Trophoblast cell (in vitro differentiated cells and primary cell): ENCODE results near the gene LHPP.
A peak's percentile ranks its signal among the peaks of the same experiment; 100 is the strongest.

Experiments used
- DNase-seq, 2 donors: peaks; one replicate each; pipeline ENCODE4 v3.0.0-alpha.2; 2016
- H2AFZ ChIP-seq: 2 replicates; pipeline ENCODE4 v1.6.1; 2013; ENCODE audit warnings: low read length, moderate library complexity, mild to moderate bottlenecking; ENCODE audit not compliant: insufficient read depth, poor library complexity
- H2AK5ac ChIP-seq: 2 replicates; pipeline ENCODE4 v1.6.1; 2013; ENCODE audit warnings: mild to moderate bottlenecking, low read length
- H2BK120ac ChIP-seq: 2 replicates; pipeline ENCODE4 v1.6.1; 2013; ENCODE audit warnings: low read length, mild to moderate bottlenecking, moderate library complexity; ENCODE audit not compliant: insufficient read depth, poor library complexity
- H2BK12ac ChIP-seq: 2 replicates; pipeline ENCODE4 v1.6.1; 2013; ENCODE audit warnings: mild to moderate bottlenecking, low read length, moderate library complexity
- H2BK5ac ChIP-seq: 2 replicates; pipeline ENCODE4 v1.6.1; 2013; ENCODE audit warnings: low read length, low read depth, moderate library complexity, mild to moderate bottlenecking; ENCODE audit not compliant: poor library complexity
- H3K14ac ChIP-seq: 2 replicates; pipeline ENCODE4 v1.6.1; 2013; ENCODE audit warnings: mild to moderate bottlenecking, low read length
- H3K18ac ChIP-seq: 2 replicates; pipeline ENCODE4 v1.6.1; 2013; ENCODE audit warnings: mild to moderate bottlenecking, low read length
- H3K23ac ChIP-seq: 2 replicates; pipeline ENCODE4 v1.6.1; 2013; ENCODE audit warnings: low read length
- H3K27ac ChIP-seq: 2 replicates; pipeline ENCODE4 v1.5.1; 2013; ENCODE audit warnings: low read depth, mild to moderate bottlenecking, inconsistent platforms, low read length, moderate library complexity
- H3K27me3 ChIP-seq: 2 replicates; pipeline ENCODE4 v1.6.1; 2013; ENCODE audit warnings: inconsistent platforms, mild to moderate bottlenecking, low read length, moderate library complexity; ENCODE audit not compliant: insufficient read depth
- H3K36me3 ChIP-seq, 2 experiments: 1 replicate in 1 of 2; 2 replicates in 1 of 2; pipeline ENCODE4 v1.6.1; 2013; ENCODE audit warnings: low read length in 2 of 2, mild to moderate bottlenecking in 2 of 2, moderate library complexity in 1 of 2; ENCODE audit not compliant: insufficient read depth in 2 of 2, control insufficient read depth in 1 of 2
- H3K4ac ChIP-seq: 2 replicates; pipeline ENCODE4 v1.6.1; 2013; ENCODE audit warnings: low read depth, mild to moderate bottlenecking, low read length, moderate library complexity
- H3K4me1 ChIP-seq, 2 experiments: 1 replicate in 1 of 2; 2 replicates in 1 of 2; pipeline ENCODE4 v1.6.1; 2013; ENCODE audit warnings: low read length in 2 of 2, mild to moderate bottlenecking in 2 of 2, moderate library complexity in 1 of 2; ENCODE audit not compliant: insufficient read depth in 2 of 2, control insufficient read depth in 1 of 2
- H3K4me2 ChIP-seq: 2 replicates; pipeline ENCODE4 v1.6.1; 2013; ENCODE audit warnings: inconsistent platforms, mild to moderate bottlenecking, low read length, moderate library complexity
- H3K4me3 ChIP-seq: 2 replicates; pipeline ENCODE4 v1.5.1; 2013; ENCODE audit warnings: mild to moderate bottlenecking, low read depth, low read length, inconsistent platforms
- H3K79me1 ChIP-seq: one replicate; pipeline ENCODE4 v1.6.1; 2013; ENCODE audit warnings: low read length
- H3K79me2 ChIP-seq: 2 replicates; pipeline ENCODE4 v1.6.1; 2013; ENCODE audit warnings: low read length, mild to moderate bottlenecking; ENCODE audit not compliant: control insufficient read depth, insufficient read depth, poor library complexity
- H3K9ac ChIP-seq: 2 replicates; pipeline ENCODE4 v1.6.1; 2013; ENCODE audit warnings: mild to moderate bottlenecking, low read length
- H3K9me3 ChIP-seq: 2 replicates; pipeline ENCODE4 v1.6.1; 2013; ENCODE audit warnings: low read depth, mild to moderate bottlenecking, control low read depth, inconsistent platforms, low read length; ENCODE audit not compliant: insufficient read depth
- H4K12ac ChIP-seq: 2 replicates; pipeline ENCODE4 v1.6.1; 2013; ENCODE audit warnings: low read depth, mild to moderate bottlenecking, low read length, moderate library complexity
- H4K8ac ChIP-seq: 2 replicates; pipeline ENCODE4 v1.6.1; 2013; ENCODE audit warnings: low read depth, mild to moderate bottlenecking, low read length, moderate library complexity
- H4K91ac ChIP-seq: one replicate; pipeline ENCODE4 v1.6.1; 2013; ENCODE audit warnings: low read depth, mild to moderate bottlenecking, low read length, moderate library complexity
- WGBS: extraction: QIAGEN DNeasy Blood & Tissue Kit; methylation state at CpG from one replicate; pipeline ENCODE4 v1.1.7; 2013; ENCODE audit warnings: missing lambda C conversion rate; ENCODE audit not compliant: insufficient read length, insufficient coverage; ENCODE audit errors: extremely low coverage; 5-methylcytosine and 5-hydroxymethylcytosine counted together

The LHPP gene

DNA sequence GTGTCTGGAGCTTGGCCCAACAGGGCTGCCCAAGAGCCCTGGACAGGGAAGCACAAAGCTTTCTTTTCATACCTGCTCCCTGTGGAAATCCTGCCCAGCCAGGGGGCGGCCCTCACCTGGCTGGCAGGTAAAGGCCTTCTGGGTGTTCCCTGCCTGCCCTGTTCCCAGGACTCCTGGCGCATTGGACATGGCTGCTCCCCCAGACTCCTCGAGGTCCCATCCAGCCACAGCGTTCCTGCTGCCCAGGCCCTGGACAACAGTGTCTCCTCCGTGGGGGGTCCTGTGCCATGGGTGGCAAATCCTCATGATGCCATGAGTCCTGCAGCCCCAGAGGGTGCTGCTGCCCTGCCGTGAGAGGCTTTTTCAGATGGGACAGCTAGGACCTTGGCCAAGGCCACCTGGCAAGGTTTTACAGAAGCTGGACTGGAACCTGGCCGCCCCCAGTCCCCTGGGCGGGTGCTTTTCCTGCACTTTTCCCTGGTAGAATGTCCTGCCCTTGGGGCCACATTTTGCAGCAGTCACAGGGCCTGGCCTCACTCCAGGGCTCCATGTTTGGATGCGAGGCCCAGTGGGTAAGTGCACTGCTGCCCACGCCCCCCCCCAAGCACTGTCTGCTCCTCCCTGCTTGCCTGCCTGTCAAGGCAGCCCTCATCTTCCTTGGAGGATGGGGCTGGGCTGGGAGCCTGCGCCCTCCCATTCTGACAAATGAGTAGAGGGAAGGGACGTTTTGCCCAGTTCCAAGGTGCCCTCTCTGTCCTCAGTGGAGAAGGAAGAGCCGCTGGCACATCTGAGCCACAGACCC, 60.7 kb downstream of the LHPP start:
- peaks cover 6 to 8% of the 10 kb centered on the region in 2 experiments for H3K4me1 ChIP-seq
- peaks cover 2% of the 10 kb centered on the region for H3K9me3 ChIP-seq
- no peak overlapping the region for H3K23ac ChIP-seq
- no peak overlapping the region for H3K18ac ChIP-seq
- no peak overlapping the region for H4K12ac ChIP-seq
- no peak overlapping the region for H2AFZ ChIP-seq
- no peak overlapping the region for H3K4me3 ChIP-seq
- WGBS, result no CpG with 5 or more reads among the region's 13 CpGs
- no peak overlapping the region for H2BK120ac ChIP-seq
- H4K8ac ChIP-seq, result no peak overlapping the region
- H2AK5ac ChIP-seq, result no peak overlapping the region
- no peak overlapping the region for H2BK5ac ChIP-seq
- H3K27me3 ChIP-seq, result no peaks in the 10 kb centered on the region
- H3K36me3 ChIP-seq, result no peaks in the 10 kb centered on the region
- H3K27ac ChIP-seq, result no peak overlapping the region
- H3K79me1 ChIP-seq, result no peaks in the 10 kb centered on the region
- H3K79me2 ChIP-seq, result no peaks in the 10 kb centered on the region
- DNase-seq, result no peak
- H2BK12ac ChIP-seq, result no peak overlapping the region
- no peak overlapping the region for H3K14ac ChIP-seq
- no peak overlapping the region for H4K91ac ChIP-seq
- no peak overlapping the region for H3K9ac ChIP-seq
- no peak overlapping the region for H3K4ac ChIP-seq
- no peak overlapping the region for H3K4me2 ChIP-seq

GRCh38 chr10:124522933-124523871, 61.6 kb downstream of the LHPP start:
- Histone ChIP-seq H3K79me2 (no peaks in the 10 kb centered on the region), H3K4me2 (no peak overlapping the region), H2BK12ac (no peak overlapping the region), H3K18ac (no peak overlapping the region), H3K9ac (no peak overlapping the region), H3K23ac (no peak overlapping the region), H4K91ac (no peak overlapping the region), H2BK5ac (no peak overlapping the region), H4K8ac (no peak overlapping the region), H3K27me3 (no peaks in the 10 kb centered on the region), H3K27ac (no peak overlapping the region), H3K4ac (no peak overlapping the region), H3K36me3 (no peaks in the 10 kb centered on the region), H2AK5ac (no peak overlapping the region), H3K9me3 (peaks cover 2% of the 10 kb centered on the region), H2AFZ (no peak overlapping the region), H4K12ac (no peak overlapping the region), H3K79me1 (no peaks in the 10 kb centered on the region), H2BK120ac (no peak overlapping the region), H3K4me3 (no peak overlapping the region), H3K4me1 (peaks cover 6 to 8% of the 10 kb centered on the region in 2 experiments), H3K14ac (no peak overlapping the region)
- no CpG with 5 or more reads among the region's 31 CpGs for WGBS
- DNase-seq, result peak in 1 of 2 donors; percentile 36

DNA sequence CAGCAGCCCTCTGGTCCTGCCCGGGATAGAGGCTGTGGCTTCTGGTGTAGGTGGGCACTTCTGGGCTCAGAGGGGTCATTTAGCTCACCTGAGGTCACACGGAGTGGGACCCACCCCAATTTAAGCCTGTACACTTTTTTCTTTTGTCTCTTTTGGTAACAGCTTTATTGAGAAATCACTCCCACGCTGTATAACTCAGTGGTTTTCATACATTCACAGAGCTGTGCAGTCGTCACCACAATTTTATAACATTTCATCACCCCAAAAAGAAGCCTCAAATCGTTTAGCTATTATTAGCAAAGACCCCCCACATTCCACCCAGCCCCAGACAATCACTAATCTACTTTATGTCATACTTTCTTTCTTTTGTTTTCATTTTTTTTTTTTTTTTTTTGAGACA, 62.3 kb downstream of the LHPP start:
- H3K18ac ChIP-seq, result no peak overlapping the region
- no peaks in the 10 kb centered on the region for H3K79me2 ChIP-seq
- H3K9me3 ChIP-seq, result peaks cover 2% of the 10 kb centered on the region
- WGBS, result no CpG with 5 or more reads among the region's 5 CpGs
- H3K79me1 ChIP-seq, result no peaks in the 10 kb centered on the region
- no peaks in the 10 kb centered on the region for H3K27me3 ChIP-seq
- H3K27ac ChIP-seq, result no peak overlapping the region
- DNase-seq, result no peak
- H3K4me3 ChIP-seq, result no peak overlapping the region
- H3K36me3 ChIP-seq, result no peaks in the 10 kb centered on the region
- H2BK5ac ChIP-seq, result no peak overlapping the region
- no peak overlapping the region for H2AFZ ChIP-seq
- H4K91ac ChIP-seq, result no peak overlapping the region
- no peak overlapping the region for H3K23ac ChIP-seq
- H2AK5ac ChIP-seq, result no peak overlapping the region
- no peak overlapping the region for H4K8ac ChIP-seq
- no peak overlapping the region for H4K12ac ChIP-seq
- H3K9ac ChIP-seq, result no peak overlapping the region
- H2BK120ac ChIP-seq, result no peak overlapping the region
- no peak overlapping the region for H3K4ac ChIP-seq
- no peak overlapping the region for H3K14ac ChIP-seq
- H3K4me2 ChIP-seq, result no peak overlapping the region
- no peak overlapping the region for H2BK12ac ChIP-seq
- peaks cover 6 to 8% of the 10 kb centered on the region in 2 experiments for H3K4me1 ChIP-seq

DNA sequence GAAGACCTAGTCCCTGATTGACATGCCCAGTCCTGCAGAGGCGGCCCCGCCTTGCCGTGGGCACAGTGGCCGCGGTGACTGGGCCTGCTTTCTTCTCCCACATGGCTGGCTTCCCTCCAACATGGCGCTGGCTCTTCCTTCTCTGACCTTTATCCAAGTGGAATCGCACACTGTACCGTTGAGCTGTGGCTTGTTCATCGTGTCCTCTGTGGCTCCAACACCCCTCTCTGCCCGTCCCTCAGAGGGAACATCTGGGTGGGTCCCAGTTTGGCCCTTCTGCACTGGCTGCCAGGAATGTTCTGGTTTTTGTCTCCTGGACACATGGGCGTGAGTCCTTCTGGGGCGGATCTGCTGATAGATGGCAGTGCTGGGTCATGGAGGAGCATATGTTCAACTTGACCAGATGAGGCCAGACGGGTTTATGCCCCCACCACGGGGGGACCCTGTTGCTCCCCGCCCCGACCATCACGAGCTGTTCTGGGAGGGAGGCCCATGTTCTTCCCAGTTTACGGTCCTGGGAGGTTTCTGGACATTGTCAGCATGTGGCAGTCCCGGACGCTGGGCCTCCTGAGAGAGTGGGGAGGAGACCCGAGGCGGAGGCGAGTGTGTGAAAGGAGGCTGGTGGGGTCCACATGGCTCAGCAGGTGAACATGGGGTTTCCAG, 63.5 kb downstream of the LHPP start:
- no peak overlapping the region for H4K8ac ChIP-seq
- no peaks in the 10 kb centered on the region for H3K79me2 ChIP-seq
- H3K9ac ChIP-seq, result no peak overlapping the region
- H3K36me3 ChIP-seq, result no peaks in the 10 kb centered on the region
- H2BK120ac ChIP-seq, result no peak overlapping the region
- H3K27me3 ChIP-seq, result no peaks in the 10 kb centered on the region
- H3K27ac ChIP-seq, result no peak overlapping the region
- H3K4ac ChIP-seq, result no peak overlapping the region
- no peak overlapping the region for H2BK5ac ChIP-seq
- H3K18ac ChIP-seq, result no peak overlapping the region
- H2BK12ac ChIP-seq, result no peak overlapping the region
- no peak overlapping the region for H4K12ac ChIP-seq
- no CpG with 5 or more reads among the region's 23 CpGs for WGBS
- no peak overlapping the region for H3K23ac ChIP-seq
- no peak overlapping the region for H3K4me3 ChIP-seq
- H2AFZ ChIP-seq, result no peak overlapping the region
- no peak overlapping the region for H3K14ac ChIP-seq
- no peak overlapping the region for H3K4me2 ChIP-seq
- H3K79me1 ChIP-seq, result no peaks in the 10 kb centered on the region
- H4K91ac ChIP-seq, result no peak overlapping the region
- H3K4me1 ChIP-seq, result peaks cover 6 to 8% of the 10 kb centered on the region in 2 experiments
- no peak for DNase-seq
- H3K9me3 ChIP-seq, result peaks cover 2% of the 10 kb centered on the region
- H2AK5ac ChIP-seq, result no peak overlapping the region
